ENCODE measurements around the gene SLC51B. TPM values are rescaled to one million over a fixed set of nuclear protein-coding genes. Genes with fewer than 3 reads are reported as not detected.
A peak's percentile ranks its signal among the peaks of the same experiment; 100 is the strongest.

Gene SLC51B
- total RNA-seq, 1 donor from 2014 or later = 1.2 TPM

- H3K27ac Mint-ChIP-seq = peak overlapping the region; percentile 72
- TF ChIP-seq CTCF (conservative IDR thresholded peaks at IDR 0.05) = peak; percentile 58
Observed at GRCh38 chr15:65083262-65083701, 38.1 kb downstream of the SLC51B start.

GRCh38 chr15:65084500-65085206, 39.5 kb downstream of the SLC51B start:
- Mint-ChIP-seq H3K27ac (peak overlapping the region; percentile 9), H3K4me3 (no peak overlapping the region), H3K36me3 (no peaks in the 10 kb centered on the region), H3K4me1 (ENCODE audit: unreplicated experiment) (peaks cover 66% of the 10 kb centered on the region), H3K9me3 (no peaks in the 10 kb centered on the region), H3K27me3 (peaks cover 48% of the 10 kb centered on the region)
- DNase-seq (ENCODE audit: extremely low spot score, unreplicated experiment) = no peak
- no peak for TF ChIP-seq CTCF (conservative IDR thresholded peaks at IDR 0.05)

More at GRCh38 chr15:65083262-65083701, 38.1 kb downstream of the SLC51B start:
- no peaks in the 10 kb centered on the region for H3K9me3 Mint-ChIP-seq
- peaks cover 57% of the 10 kb centered on the region for H3K4me1 Mint-ChIP-seq (ENCODE audit: unreplicated experiment)
- H3K36me3 Mint-ChIP-seq = no peaks in the 10 kb centered on the region
- DNase-seq (ENCODE audit: extremely low spot score, unreplicated experiment) = no peak
- peaks cover 57% of the 10 kb centered on the region for H3K27me3 Mint-ChIP-seq
- H3K4me3 Mint-ChIP-seq = peak overlapping the region; percentile 51

GRCh38 chr15:65085207-65085753, 40.1 kb downstream of the SLC51B start:
- no peaks in the 10 kb centered on the region for H3K36me3 Mint-ChIP-seq

GRCh38 chr15:65085990-65086679, 40.9 kb downstream of the SLC51B start:
- Mint-ChIP-seq H3K4me3 (no peak overlapping the region), H3K36me3 (no peaks in the 10 kb centered on the region), H3K27ac (no peak overlapping the region), H3K27me3 (peaks cover 42% of the 10 kb centered on the region), H3K4me1 (ENCODE audit: unreplicated experiment) (peaks cover 59% of the 10 kb centered on the region), H3K9me3 (no peaks in the 10 kb centered on the region)
- peak; percentile 64 for TF ChIP-seq CTCF (conservative IDR thresholded peaks at IDR 0.05)
- no peak for DNase-seq (ENCODE audit: extremely low spot score, unreplicated experiment)

More at GRCh38 chr15:65085207-65085753, 40.1 kb downstream of the SLC51B start:
- no peak overlapping the region for H3K27ac Mint-ChIP-seq
- H3K9me3 Mint-ChIP-seq = no peaks in the 10 kb centered on the region
- no peak for DNase-seq (ENCODE audit: extremely low spot score, unreplicated experiment)
- H3K4me3 Mint-ChIP-seq = peak overlapping the region; percentile 31
- peaks cover 66% of the 10 kb centered on the region for H3K4me1 Mint-ChIP-seq (ENCODE audit: unreplicated experiment)
- peaks cover 48% of the 10 kb centered on the region for H3K27me3 Mint-ChIP-seq
- TF ChIP-seq CTCF (conservative IDR thresholded peaks at IDR 0.05) = no peak

- Mint-ChIP-seq H3K4me1 (ENCODE audit: unreplicated experiment) (peaks cover 53% of the 10 kb centered on the region), H3K27ac (no peak overlapping the region), H3K36me3 (no peaks in the 10 kb centered on the region), H3K9me3 (no peaks in the 10 kb centered on the region), H3K4me3 (no peak overlapping the region), H3K27me3 (peaks cover 40% of the 10 kb centered on the region)
- no peak for DNase-seq (ENCODE audit: extremely low spot score, unreplicated experiment)
- TF ChIP-seq CTCF (conservative IDR thresholded peaks at IDR 0.05) = peak; percentile 54
Observed at GRCh38 chr15:65086680-65087111, 41.5 kb downstream of the SLC51B start.

All from type B pancreatic cell (in vitro differentiated cells).